Raji (cell line): ENCODE measurements around the gene BCAS1.

Experiments
- POLR2A ChIP-seq: IDR thresholded peaks from 2 replicates; pipeline ENCODE4 v1.6.1; 2011; ENCODE audit warnings: low read depth, low read length, control low read depth; ENCODE audit not compliant: insufficient read depth

Gene BCAS1

GRCh38 chr20:53981752-53982437, 88.5 kb downstream of the BCAS1 start:
- TF ChIP-seq POLR2A: no peak

GRCh38 chr20:53981130-53981529, 89.3 kb downstream of the BCAS1 start:
- no peak for TF ChIP-seq POLR2A

GRCh38 chr20:53980031-53980465, 90.3 kb downstream of the BCAS1 start:
- TF ChIP-seq POLR2A: no peak

- TF ChIP-seq POLR2A: no peak
Observed at GRCh38 chr20:53978497-53978896, 91.9 kb downstream of the BCAS1 start.

GRCh38 chr20:53977391-53977790, 93.0 kb downstream of the BCAS1 start:
- no peak for TF ChIP-seq POLR2A

- TF ChIP-seq POLR2A: no peak
Observed at GRCh38 chr20:53975761-53976160, 94.6 kb downstream of the BCAS1 start.

- no peak for TF ChIP-seq POLR2A
Observed at GRCh38 chr20:53974785-53975555, 95.4 kb downstream of the BCAS1 start.

GRCh38 chr20:53972179-53972578, 98.2 kb downstream of the BCAS1 start:
- no peak for TF ChIP-seq POLR2A

GRCh38 chr20:53971096-53971683, 99.2 kb downstream of the BCAS1 start:
- TF ChIP-seq POLR2A: no peak

GRCh38 chr20:53970232-53970631, 100.2 kb downstream of the BCAS1 start:
- TF ChIP-seq POLR2A: no peak

- TF ChIP-seq POLR2A: no peak
Observed at GRCh38 chr20:53967527-53967926, 102.9 kb downstream of the BCAS1 start.

- TF ChIP-seq POLR2A: no peak
Observed at GRCh38 chr20:53966774-53967398, 103.5 kb downstream of the BCAS1 start.

- no peak for TF ChIP-seq POLR2A
Observed at GRCh38 chr20:53964501-53965253, 105.7 kb downstream of the BCAS1 start.

GRCh38 chr20:53964067-53964466, 106.3 kb downstream of the BCAS1 start:
- TF ChIP-seq POLR2A: no peak

GRCh38 chr20:53963635-53964034, 106.8 kb downstream of the BCAS1 start:
- TF ChIP-seq POLR2A: no peak

- TF ChIP-seq POLR2A: no peak
Observed at GRCh38 chr20:53962388-53962787, 108.0 kb downstream of the BCAS1 start.

GRCh38 chr20:53961527-53961926, 108.9 kb downstream of the BCAS1 start:
- TF ChIP-seq POLR2A: no peak
